ENCODE results near the gene FOXO6. TPM values are rescaled to one million over a fixed set of nuclear protein-coding genes. Genes with fewer than 3 reads are reported as not detected.

Gene FOXO6
- total RNA-seq, 1 donor from 2014 or later, result 1.7 TPM

DNA sequence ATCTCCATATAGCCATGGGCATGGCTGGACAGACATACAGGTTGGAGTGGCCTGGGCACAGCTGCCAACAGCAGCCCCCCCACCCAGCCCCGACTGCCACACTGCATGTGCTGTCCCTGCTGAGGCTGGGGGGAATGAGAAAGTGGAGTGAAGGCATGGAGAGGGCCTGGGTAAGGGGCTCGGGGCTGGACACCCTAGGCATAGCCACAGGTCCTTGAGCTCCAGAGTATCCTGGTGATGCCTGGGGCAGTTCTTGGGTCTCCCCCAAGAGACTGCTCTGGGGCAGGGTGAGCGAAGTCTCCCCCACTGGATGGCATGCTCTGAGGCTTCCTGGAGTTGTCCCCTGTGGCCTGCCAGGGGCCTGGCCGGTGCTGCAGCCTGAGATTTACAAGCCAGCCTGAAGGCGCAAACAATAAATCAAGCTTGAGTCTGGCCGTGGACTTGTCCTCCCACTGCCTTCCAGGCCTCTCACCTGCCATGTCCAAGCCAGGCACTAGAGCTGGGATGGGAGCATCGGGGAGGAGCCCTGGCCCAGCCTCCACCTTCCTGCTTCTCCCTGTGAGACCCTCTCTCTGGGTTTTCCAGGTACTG is 53.6 kb downstream of the FOXO6 start:
- intact Hi-C loops (cut with DNase I), result loop anchor here (5.0 kb wide), 1 partner anchor 143 kb away; no protein-coding TSS in a partner anchor
- ATAC-seq, result no peak

DNA sequence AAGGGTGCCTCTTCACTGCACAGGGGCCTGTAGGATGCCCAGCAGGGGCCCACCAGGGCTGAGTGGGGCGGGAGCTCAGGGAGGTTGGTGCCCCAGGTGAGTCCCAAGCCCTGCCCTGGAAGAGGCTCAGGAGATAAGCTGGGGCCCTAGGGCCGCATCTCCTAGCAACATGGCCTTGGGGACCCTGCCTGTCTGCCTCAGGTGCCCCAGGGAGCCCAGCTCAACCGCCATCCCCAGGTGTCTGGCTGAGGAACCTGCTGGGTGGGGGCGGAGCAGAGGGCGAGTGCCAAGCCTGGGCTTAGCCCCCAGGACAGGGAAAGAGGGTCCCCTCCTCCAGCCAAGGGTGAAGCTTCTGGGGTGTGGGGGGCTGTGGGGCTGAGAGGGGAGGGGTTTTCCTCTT is 54.8 kb downstream of the FOXO6 start:
- DNase-seq (ENCODE audit: low spot score), result no peak

More for the DNA sequence above, 53.6 kb downstream of the FOXO6 start:
- DNase-seq (ENCODE audit: low spot score), result no peak

DNA sequence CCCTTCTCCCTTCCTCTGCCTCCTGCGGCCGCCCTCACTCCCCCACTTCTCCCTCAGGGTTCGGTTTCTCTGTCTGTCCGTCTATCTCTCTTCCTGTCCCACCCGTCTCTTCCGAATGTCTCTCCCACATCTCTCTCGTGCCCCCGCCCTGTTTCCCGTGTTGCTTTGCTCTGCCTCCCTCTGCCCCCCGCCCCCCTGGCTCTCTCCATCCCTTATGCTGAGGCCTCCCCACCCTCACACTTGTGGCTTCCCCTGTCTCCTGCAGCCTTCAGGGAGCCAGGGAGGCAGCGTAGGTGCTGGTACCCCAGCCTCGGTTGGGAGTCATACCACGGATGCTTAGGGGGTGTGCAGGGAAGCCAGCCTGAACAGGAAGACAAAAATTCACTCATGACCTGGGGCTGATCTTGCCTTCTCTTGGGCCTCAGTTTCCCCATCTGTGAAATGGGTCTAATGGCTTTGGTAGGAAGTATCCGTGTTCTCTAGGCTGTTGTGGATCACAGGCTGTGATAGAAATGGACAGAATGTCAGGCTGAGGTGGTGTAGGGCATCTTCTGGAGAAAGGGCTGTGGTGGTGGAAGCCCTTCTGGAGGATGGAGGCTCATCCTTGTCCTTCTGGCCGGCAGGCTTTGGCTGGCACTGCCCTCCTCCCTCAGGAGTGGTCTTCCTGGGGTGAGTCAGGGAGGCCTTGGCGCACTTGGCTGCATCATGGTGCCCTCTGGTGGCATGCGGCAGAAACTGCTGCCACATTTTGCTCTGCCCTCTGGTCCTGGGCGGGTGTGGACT is 55.5 kb downstream of the FOXO6 start:
- DNase-seq (ENCODE audit: low spot score), result peak; percentile 77

More for the DNA sequence above, 54.8 kb downstream of the FOXO6 start:
- intact Hi-C loops (cut with DNase I), result loop anchor here (5.0 kb wide), 1 partner anchor 144 kb away; no protein-coding TSS in a partner anchor
- ATAC-seq, result no peak

DNA sequence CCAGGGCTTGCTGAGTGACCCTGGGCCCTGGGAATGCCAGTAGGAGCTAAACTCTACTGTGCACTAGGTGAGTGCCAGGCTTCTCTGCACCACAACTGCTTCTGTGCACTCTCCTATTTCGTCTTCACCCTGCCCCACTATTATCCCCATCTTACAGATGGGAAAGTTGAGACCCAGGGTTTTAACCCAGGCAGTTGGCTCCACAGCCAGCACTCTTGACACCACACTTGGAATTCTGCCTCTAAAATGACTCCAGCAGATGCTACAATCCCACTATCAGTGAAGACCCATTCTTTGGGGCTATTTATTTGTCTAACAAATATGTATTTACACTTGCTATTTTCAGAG is 56.1 kb downstream of the FOXO6 start:
- intact Hi-C loops (cut with DNase I), result loop anchor here (5.0 kb wide), 1 partner anchor 145 kb away; no protein-coding TSS in a partner anchor
- ATAC-seq (no peak), DNase-seq (ENCODE audit: low spot score) (no peak)

More for the DNA sequence above, 55.5 kb downstream of the FOXO6 start:
- intact Hi-C loops (cut with DNase I), result loop anchor here (5.0 kb wide), 1 partner anchor 144 kb away; no protein-coding TSS in a partner anchor
- ATAC-seq, result peak; percentile 71

DNA sequence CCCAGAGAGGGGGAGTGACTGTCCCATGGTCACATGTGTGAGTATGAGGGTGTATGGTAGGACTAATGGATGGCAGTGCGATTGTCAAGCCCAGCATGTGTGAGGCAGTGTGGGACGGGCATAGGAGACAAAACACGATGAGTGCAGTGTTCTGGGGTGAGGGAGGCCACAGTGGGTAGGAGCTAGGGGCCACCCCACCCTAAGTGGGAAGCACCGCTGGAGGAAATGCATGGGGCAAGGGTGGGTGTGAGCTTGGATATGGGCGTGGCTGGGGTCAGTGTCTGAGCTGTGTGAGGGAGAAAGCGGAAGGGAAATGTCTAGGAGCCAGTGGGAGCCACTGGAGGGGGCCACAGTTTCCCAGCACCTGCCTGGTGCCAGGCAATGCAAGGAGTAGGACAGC is 56.5 kb downstream of the FOXO6 start:
- intact Hi-C loops (cut with DNase I), result loop anchor here (5.0 kb wide), 1 partner anchor 145 kb away; no protein-coding TSS in a partner anchor
- ATAC-seq (no peak), DNase-seq (ENCODE audit: low spot score) (no peak)

DNA sequence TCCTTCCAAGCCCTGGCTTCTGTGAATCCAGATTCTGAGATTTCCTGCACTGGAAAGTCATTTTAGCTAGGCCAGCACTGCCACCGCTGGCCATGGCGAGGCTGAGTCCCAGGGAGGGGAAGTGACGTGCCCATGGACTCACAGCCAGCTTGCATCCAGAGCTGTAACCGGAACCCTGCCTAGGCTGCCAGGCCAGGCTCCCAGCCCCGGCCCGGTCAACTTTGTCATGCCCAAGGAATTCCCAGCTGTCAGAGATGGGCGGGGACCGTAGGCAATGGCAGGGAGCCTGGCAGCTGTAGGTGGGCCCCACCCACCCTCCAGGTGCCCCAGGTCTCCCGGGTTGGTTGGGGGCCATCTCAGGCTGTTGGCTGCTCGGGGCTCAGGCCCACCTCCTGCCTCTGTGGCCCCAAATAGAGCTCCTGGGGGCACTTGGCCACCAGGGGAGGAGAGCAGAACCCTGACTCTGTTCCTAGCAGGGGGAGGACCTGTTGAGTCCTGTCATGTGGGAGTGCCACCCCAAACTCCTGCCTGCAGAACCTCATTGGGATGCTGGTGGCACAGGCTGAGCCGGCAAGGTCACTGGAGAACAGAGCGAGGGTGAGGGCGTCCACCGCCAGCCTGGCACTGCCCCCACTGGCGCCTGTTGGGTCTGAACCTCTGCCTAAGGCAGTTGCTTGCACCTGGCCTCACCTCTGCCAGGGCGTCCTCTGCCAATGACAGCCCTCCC is 57.8 kb downstream of the FOXO6 start:
- ATAC-seq (peak; percentile 79), DNase-seq (ENCODE audit: low spot score) (peak; percentile 78)
- intact Hi-C loops (cut with DNase I), result loop anchor here (5.0 kb wide), 1 partner anchor 147 kb away; no protein-coding TSS in a partner anchor

DNA sequence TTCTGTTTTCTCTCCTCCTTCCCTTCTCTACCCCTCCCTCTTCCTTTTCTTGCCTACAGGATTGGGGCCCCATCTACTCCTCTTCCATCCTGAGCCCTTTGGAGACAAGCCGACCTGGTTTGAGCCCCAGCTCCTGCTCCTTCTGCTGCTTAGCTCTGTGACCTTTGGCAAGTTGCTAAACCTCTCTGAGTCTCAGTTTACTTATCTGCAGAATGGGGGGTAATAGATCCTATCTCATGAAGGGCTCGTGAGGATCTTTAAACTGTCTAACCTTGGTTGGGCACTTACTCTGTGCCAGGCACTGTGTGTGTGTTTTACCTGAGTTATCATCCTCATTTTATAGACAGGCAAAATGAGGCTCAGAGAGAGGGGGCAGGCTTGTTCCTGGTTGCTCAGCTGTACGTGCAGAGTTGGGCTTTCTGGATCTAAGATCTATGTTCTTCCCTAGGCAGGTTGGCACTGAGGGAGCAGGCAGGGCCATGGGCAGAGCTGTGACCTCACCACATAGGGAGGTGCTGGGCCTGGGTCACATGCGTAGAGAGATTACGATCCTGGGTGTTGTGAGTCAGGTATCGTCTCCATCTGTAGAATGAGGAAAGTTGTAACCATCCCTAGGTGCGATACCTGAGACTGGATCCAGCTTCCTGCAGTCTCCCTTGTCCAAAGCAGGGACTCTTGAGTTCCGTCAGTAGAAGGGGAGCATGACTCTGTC is 58.5 kb downstream of the FOXO6 start:
- intact Hi-C loops (cut with DNase I), result loop anchor here (5.0 kb wide), 1 partner anchor 147 kb away; no protein-coding TSS in a partner anchor
- DNase-seq (ENCODE audit: low spot score), result no peak
- ATAC-seq, result no peak

DNA sequence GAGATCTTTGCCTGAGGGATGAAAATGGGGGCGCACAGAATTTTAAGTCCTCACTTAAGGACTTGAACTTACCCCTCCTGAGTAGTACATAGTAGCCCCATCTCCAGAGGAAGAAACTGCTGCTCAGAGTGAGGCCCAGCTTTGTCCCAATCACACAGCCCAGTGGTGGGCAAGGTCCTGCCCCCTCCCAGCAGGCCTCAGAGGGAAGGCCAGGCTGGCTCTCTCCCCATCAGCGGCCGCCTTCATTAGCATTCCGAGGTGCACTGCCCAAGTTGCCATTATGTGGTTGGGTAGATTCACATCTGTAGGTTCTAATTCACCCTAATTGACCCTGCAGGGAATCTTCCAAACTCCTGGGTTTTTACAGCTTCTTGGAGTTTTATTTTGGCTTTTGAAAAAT is 59.1 kb downstream of the FOXO6 start:
- intact Hi-C loops (cut with DNase I), result no loop called here
- DNase-seq (ENCODE audit: low spot score), result no peak
- no peak for ATAC-seq

DNA sequence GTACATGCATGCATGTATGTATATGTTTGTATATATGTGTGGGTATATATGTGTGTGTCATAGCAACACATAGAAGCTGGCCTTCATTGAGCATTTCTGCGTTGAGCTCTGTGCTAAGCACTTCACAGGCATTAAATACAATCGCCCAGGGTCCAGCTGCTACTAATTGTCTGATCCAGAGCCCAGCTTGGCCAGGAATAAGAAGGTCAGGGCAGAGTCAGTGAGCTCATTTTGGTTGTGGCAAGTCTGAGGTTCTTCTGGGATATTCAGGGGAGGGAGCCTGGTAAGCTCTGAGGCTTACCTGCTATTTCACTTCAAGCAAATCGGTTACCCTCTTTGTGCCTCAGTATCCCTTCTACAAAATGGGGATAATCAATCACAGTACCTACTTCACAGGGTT is 59.6 kb downstream of the FOXO6 start:
- DNase-seq (ENCODE audit: low spot score), result no peak
- intact Hi-C loops (cut with DNase I), result no loop called here
- no peak for ATAC-seq

DNA sequence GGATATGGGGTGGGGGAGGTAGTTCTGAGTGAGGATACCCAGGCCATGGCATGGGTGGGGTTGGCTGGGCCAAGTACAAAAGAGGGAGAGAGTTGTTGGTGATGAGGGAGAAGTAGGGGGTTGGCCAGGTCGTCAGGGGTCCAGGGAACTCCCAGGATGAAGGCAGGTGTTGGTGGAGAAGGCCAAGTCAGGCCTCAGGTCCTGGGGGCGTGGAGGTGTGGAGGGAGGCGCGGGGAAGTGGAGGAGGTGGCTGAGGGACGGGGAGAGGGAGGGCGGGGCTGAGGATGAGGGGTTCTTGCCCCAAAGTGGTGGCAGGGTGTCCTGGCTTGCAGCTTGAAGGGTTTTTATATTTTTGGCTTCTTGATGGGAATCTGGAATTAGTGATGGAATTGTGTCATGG is 61.1 kb downstream of the FOXO6 start:
- intact Hi-C loops (cut with DNase I), result no loop called here
- DNase-seq (ENCODE audit: low spot score) (no peak), ATAC-seq (no peak)

DNA sequence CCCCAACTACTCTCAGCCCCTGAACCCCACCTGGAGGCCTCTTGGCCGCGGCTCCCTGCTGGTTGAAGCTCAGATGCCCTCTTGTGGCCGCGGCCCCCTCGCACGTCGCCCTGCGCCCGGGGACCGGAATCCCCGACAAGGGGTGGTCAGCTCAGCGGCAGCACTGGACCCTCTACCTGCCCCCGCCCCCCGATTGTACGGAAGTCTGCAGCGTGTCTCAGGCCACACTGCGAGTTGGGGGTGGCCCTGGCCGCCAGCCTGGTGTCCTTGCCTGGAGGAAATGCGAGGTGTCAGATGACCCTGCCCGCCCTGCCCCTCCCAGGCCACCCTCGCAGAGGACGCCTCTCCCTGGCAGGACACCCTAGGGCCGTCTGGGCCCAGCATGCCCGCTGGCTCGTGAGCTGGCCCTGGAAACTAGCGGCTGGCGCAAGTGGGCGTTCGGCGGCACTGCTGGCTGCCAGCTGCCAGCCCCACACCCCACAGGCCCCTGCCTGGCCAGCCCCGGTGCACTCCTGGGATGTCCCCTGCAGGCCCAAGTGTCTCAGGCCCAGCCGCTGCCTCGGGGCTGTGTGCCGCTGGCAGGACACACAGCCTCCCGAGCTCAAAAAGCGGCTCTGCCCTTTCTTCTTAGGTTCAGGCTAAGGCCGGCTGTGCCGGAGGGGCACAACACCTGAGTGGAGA is 62.4 kb downstream of the FOXO6 start:
- intact Hi-C loops (cut with DNase I), result no loop called here
- no peak for ATAC-seq
- DNase-seq (ENCODE audit: low spot score), result no peak

DNA sequence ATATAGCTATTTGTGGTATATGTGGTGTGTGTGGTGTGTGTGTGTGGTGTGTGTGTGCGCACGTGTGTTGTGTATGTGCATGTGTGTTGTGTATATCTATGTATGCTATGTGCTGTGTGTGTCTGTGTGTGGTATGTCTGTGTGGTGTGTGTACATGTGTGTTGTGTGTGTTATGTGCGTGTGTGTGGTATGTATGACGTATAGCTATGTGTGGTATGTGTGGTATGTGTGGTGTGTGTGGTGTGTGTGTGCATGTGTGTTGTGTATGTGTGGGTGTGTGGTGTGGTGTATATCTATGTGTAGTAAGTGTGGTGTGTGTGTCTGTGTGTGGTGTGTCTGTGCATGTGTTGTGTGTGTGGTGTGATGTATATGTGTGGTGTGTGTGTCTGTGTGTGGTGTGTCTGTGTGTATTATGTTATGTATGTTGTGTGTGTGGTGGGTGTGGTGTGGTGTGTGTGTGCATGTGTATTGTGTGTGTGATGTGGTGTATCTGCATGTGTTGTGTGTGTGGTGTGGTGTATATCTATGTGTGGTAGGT is 63.4 kb downstream of the FOXO6 start:
- DNase-seq (ENCODE audit: low spot score), result no peak
- no peak for ATAC-seq
- intact Hi-C loops (cut with DNase I), result loop anchor here (5.0 kb wide), 1 partner anchor 88 kb away; no protein-coding TSS in a partner anchor

DNA sequence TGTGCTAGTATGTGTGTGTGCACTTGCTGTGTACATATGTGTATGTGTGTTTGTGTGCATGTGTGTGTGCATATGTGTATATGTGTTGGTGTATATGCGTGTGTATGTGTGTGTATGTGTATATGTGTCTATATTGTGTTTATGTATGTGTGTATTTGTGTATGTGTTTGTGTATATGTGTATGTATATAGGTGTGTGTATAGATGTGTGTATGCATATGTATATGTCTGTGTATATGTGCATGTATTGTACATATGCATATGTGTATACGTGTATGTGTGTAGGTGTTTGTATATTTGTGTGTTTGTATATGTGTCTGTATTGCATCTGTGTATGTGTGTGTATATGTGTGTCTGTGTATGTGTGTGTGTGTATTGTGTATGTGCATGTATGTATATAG is 64.1 kb downstream of the FOXO6 start:
- intact Hi-C loops (cut with DNase I), result loop anchor here (5.0 kb wide), 1 partner anchor 87 kb away; no protein-coding TSS in a partner anchor
- ATAC-seq (no peak), DNase-seq (ENCODE audit: low spot score) (no peak)

DNA sequence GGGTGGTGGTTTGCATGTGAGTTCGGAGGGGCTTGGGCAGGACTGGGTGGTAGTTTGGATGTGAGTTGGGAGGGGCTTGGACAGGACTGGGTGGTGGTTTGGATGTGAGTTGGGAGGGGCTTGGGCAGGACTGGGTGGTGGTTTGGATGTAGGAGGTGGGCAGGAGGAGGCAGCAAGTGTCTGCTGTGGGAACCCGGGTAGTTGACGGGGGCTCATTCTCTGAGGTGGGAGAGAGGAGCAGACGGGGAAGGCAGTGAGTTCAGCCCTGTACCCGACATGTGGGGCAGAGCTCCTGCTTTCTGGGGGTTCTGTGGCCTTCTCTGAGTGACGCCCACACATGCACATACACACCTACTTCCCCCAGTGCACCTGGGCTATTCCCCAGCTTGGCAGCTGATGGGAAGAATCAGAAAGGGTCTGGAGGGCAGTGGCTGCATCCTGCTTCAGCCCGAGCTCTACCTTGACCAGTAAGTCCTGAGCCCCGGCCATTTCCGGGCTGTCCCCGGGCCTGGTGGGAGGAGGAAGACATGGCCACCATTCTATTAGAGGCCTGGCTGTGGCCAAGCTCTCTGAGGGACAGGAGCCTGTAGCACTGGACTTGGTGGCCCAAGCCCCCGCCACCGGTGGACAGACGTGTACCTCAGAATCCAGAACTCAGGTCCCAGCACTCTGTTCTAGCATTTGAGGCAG is 65.1 kb downstream of the FOXO6 start:
- ATAC-seq, result no peak
- intact Hi-C loops (cut with DNase I), result loop anchor here (5.0 kb wide), 1 partner anchor 86 kb away; no protein-coding TSS in a partner anchor
- DNase-seq (ENCODE audit: low spot score), result no peak

DNA sequence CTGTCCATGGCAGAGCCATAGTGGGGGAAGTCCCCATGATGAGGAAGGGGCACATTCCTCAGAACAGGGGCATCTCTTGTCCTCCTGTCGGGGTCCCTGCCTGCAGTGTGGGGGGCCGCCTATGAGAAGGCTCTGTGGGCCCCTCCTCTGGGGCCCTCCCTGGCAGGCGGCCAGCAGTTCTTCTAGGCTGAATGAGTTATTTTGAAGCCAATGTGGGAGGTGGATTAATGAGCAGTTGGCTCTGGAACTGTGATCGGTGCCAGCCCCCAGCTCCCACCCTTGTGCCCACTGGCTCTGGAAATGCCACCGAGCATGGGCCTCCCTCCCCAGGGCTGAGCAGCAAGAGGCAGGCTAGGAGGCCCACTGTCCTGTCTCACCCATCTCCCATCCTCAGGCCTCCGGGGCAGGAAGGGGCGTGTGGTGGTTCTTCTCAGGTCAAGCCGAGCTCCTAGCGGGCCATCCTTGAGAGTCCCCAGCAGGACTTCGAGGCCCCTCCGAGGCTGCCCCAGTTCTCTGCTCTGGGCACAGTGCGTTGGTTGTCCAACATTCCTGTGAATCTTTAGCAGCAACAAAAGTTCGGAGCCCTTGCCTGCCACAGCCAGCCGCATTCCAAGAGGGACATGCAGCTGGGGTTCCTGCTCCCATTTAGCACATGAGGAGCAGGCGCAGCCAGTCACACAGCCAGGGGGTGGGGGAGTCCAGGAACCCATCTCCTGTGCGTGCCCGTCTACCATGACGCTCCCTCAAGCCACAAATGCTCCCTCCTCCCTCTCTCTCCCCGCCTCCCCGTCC is 66.1 kb downstream of the FOXO6 start:
- DNase-seq (ENCODE audit: low spot score), result no peak

DNA sequence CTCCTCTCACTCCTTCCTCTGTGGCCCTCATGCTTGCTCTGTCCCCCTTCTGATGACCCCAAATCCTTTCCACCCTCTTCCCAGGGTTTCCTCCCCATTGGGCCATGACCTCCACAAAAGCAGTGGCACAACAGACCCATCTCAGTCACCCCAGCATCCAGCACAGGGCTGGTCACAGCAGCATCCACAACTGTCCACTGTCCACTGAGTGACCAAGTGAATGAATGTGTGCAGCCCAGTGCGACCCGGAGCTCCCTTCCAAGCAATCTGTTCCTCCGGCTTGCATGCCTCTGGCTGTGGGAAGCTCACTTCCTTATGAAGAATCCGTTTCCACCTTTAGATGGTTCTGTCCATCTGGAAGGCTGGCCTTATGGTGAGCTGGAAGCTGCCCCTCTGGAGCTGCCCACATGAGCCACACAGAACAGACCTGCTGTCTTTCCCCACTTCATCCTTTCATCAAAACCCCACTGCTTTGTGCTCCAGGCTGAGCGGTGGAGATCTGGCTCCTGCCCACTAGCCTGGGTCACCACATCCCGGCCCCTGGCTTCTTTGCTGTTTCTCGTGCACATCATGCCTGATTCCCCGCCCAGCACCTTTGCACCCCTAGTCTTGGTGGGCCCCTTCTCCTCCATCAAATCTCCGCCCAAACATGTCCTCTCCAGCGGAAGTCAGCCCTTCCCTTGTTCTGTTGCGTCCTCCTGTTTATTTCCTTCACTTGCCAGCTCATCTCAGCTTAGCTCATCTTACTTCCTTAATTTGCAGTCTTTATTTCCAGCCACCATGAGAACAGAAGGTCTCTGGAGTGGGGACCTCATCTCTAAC is 66.9 kb downstream of the FOXO6 start:
- ATAC-seq (no peak), DNase-seq (ENCODE audit: low spot score) (no peak)

More for the DNA sequence above, 66.1 kb downstream of the FOXO6 start:
- intact Hi-C loops (cut with DNase I), result loop anchor here (5.0 kb wide), 1 partner anchor 85 kb away; no protein-coding TSS in a partner anchor
- ATAC-seq, result no peak

More for the DNA sequence above, 66.9 kb downstream of the FOXO6 start:
- intact Hi-C loops (cut with DNase I), result loop anchor here (5.0 kb wide), 1 partner anchor 84 kb away; no protein-coding TSS in a partner anchor

Measured in sciatic nerve (tissue), 2 donors.